K562 (cell line): Measurements from ENCODE around the gene PPP4C. TPM values are rescaled to one million over a fixed set of nuclear protein-coding genes. Genes with fewer than 3 reads are reported as not detected.
A peak's percentile ranks its signal among the peaks of the same experiment; 100 is the strongest.

ENCODE experiments used
- CBX1 ChIP-seq: sonication (generic); IDR thresholded peaks from 2 replicates; pipeline ENCODE4 v1.6.1; 2016; ENCODE audit warnings: antibody characterized with exemption, low read depth, mild to moderate bottlenecking
- FOSL1 ChIP-seq: fragments of 200-800 bp; sonication (Bioruptor generic); conservative IDR thresholded peaks from 2 replicates; pipeline ENCODE4 v1.6.1; 2016; ENCODE audit warnings: missing genetic modification characterization, missing compliant biosample characterization
- GABPB1 ChIP-seq: sonication (generic); formaldehyde crosslinking; IDR thresholded peaks from 2 replicates; pipeline ENCODE4 v1.8.0; 2022; ENCODE audit warnings: mild to moderate bottlenecking, missing genetic modification reagents
- GMEB1 ChIP-seq: fragments of 250-450 bp; sonication (Bioruptor Pico); IDR thresholded peaks from 2 replicates; pipeline ENCODE4 v1.4.0; 2020; ENCODE audit warnings: mild to moderate bottlenecking
- REST ChIP-seq, 2 experiments: fragments of 450-650 bp; formaldehyde crosslinking in 1 of 2; IDR thresholded peaks; 2 replicates each; pipeline versions ENCODE4 v1.4.0 to v1.6.1; 2014 to 2020; ENCODE audit warnings: mild to moderate bottlenecking in 2 of 2, borderline replicate concordance in 1 of 2, low read depth in 1 of 2
- STAT5A ChIP-seq: IDR thresholded peaks from 2 replicates; pipeline ENCODE4 v1.6.1; 2012; ENCODE audit warnings: low read length, inconsistent platforms, borderline replicate concordance
- TEAD1 ChIP-seq, 2 experiments: fragments of 450-650 bp in 1 of 2; sonication (generic) in 1 of 2; formaldehyde crosslinking; IDR thresholded peaks; 2 replicates each; pipeline versions ENCODE4 v1.4.0 to v1.8.0; 2020 to 2022; ENCODE audit warnings: mild to moderate bottlenecking in 2 of 2, missing genetic modification reagents in 1 of 2
- ZBTB43 ChIP-seq: sonication (generic); formaldehyde crosslinking; IDR thresholded peaks from 2 replicates; pipeline ENCODE4 v1.8.0; 2023; ENCODE audit warnings: mild to moderate bottlenecking, missing genetic modification reagents
- ZNF217 ChIP-seq: sonication (generic); formaldehyde crosslinking; IDR thresholded peaks from 2 replicates; pipeline ENCODE4 v1.8.0; 2022; ENCODE audit warnings: mild to moderate bottlenecking, missing genetic modification reagents
- ZNF592 ChIP-seq: fragments of 450-650 bp; IDR thresholded peaks from 2 replicates; pipeline ENCODE4 v1.6.1; 2017; ENCODE audit warnings: antibody characterized with exemption, mild to moderate bottlenecking
- polyA plus RNA-seq, 8 experiments: library from polyadenylated mRNA; depleted of rRNA in 4 of 8; stranded (reverse) in 5 of 8; unstranded in 3 of 8; fragments of >200 nt; fragmentation: Nextera tagmentation in 2 of 8; fragmentation: Illumina TruSeq in 1 of 8; extraction: Ambion mirVana in 2 of 8; extraction: Trizol in 1 of 8; gene quantifications; 2 replicates each; pipeline versions ENCODE4 v1.2.1 to v1.2.3, GENCODE V29; 2011 to 2014; ENCODE audit warnings: inconsistent platforms in 1 of 8, missing spikeins in 1 of 8
- total RNA-seq, 7 experiments: library from RNA; depleted of rRNA in 6 of 7; stranded (reverse); fragments of >200 nt in 6 of 7; fragmentation: Illumina TruSeq in 2 of 7; extraction: Trizol in 2 of 7; gene quantifications; 2 replicates each; pipeline versions ENCODE4 v1.2.1 to v1.2.3, GENCODE V29; 2011 to 2021; ENCODE audit warnings: low replicate concordance in 1 of 7

PPP4C gene
- total and polyA plus RNA-seq, 9 of the 15 experiments (the other 6 are each of a cell fraction or from before 2014, with no cell fraction given): 3.5 to 183 (median 131) TPM

GRCh38 chr16:30075503-30076275 is at the start of gene PPP4C (continued):
- peak; percentile 80; the same call in 1 of the 2 replicates for TF ChIP-seq CBX1
- TF ChIP-seq ZBTB43 (CRISPR knock-in tag): no peak
- no peak for TF ChIP-seq ZNF217
- TF ChIP-seq ZNF592: peak; percentile 36; the same call in 1 of the 2 replicates
- TF ChIP-seq FOSL1: 0 out of 2 replicates have a peak, but pooled peaks have one; percentile 14
- peak; percentile 96 for TF ChIP-seq GABPB1
- TF ChIP-seq REST (IDR thresholded peaks at IDR 0.05; ENCODE audit: borderline replicate concordance): no peak
- no peak for TF ChIP-seq REST (CRISPR knock-in tag; IDR thresholded peaks at IDR 0.05; ENCODE audit: low read depth)
- peak in 1 of 2 experiments; percentile 44; a peak in 1 of 4 replicates for TF ChIP-seq TEAD1 (CRISPR knock-in tag; IDR thresholded peaks at IDR 0.05)
- peak; percentile 20; the same call in 1 of the 2 replicates for TF ChIP-seq GMEB1 (CRISPR knock-in tag)
- no peak for TF ChIP-seq STAT5A
